ENCODE measurements around the gene TPP2. TPM values are rescaled to one million over a fixed set of nuclear protein-coding genes. Genes with fewer than 3 reads are reported as not detected.

Gene TPP2
- total RNA-seq, 1 experiment from 2014 or later, result 31.6 TPM

DNA sequence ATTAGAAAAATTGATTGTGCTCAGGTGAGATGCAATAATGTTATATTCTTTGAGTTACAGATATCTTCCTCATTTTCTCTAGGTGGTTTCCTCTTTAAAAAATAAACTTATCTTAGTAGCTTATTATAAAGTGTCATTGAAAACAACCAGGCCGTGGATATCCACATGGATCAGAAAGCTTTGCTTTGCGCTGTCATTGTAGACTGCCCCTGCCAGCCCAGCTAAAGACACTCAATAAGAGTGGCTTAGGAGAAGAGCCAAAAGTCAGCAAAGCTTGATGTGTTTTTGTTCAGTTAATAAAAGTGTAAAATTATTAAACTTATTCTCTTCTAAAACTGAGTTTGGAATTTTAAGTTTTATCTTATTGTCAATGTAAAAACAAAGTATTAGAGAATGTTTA, 34.4 kb downstream of the TPP2 start:
- H3K36me3 ChIP-seq (ENCODE audit: control insufficient read depth, insufficient read depth, low read length), result no peaks in the 10 kb centered on the region; the same call in 1 of the 2 replicates
- BruUV-seq (replicated peaks), result no TSS peak
- no peak overlapping the region for H3K4me3 ChIP-seq (ENCODE audit: low read depth in 2 of 2, low read length in 2 of 2)
- H3K4me1 ChIP-seq (ENCODE audit: control insufficient read depth, insufficient read depth, low read length), result no peaks in the 10 kb centered on the region
- H3K9me3 ChIP-seq (ENCODE audit: control insufficient read depth, insufficient read depth, low read depth, low read length), result no peaks in the 10 kb centered on the region
- no peaks in the 10 kb centered on the region for H3K27me3 ChIP-seq (ENCODE audit: control insufficient read depth, insufficient read depth, low read length)
- ChIA-PET POLR2A (no interaction called here), CTCF (no interaction called here)
- no peak for DNase-seq (ENCODE audit: low read depth, low spot score)
- intact Hi-C loops (cut with micrococcal nuclease; ENCODE audit: unreplicated experiment) (no loop called here), in situ Hi-C loops (cut with HindIII; ENCODE audit: low pct_unique_long_range_greater_than_20kb, low sequenced_read_pairs) (no loop called here)
- TF ChIP-seq, protein P1, sequence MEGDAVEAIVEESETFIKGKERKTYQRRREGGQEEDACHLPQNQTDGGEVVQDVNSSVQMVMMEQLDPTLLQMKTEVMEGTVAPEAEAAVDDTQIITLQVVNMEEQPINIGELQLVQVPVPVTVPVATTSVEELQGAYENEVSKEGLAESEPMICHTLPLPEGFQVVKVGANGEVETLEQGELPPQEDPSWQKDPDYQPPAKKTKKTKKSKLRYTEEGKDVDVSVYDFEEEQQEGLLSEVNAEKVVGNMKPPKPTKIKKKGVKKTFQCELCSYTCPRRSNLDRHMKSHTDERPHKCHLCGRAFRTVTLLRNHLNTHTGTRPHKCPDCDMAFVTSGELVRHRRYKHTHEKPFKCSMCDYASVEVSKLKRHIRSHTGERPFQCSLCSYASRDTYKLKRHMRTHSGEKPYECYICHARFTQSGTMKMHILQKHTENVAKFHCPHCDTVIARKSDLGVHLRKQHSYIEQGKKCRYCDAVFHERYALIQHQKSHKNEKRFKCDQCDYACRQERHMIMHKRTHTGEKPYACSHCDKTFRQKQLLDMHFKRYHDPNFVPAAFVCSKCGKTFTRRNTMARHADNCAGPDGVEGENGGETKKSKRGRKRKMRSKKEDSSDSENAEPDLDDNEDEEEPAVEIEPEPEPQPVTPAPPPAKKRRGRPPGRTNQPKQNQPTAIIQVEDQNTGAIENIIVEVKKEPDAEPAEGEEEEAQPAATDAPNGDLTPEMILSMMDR (IDR thresholded peaks at IDR 0.05), result no peak
- TF ChIP-seq SIN3A (IDR thresholded peaks at IDR 0.05; ENCODE audit: borderline replicate concordance, insufficient read depth, low read depth, low read length) (no peak), TCF7L2 (IDR thresholded peaks at IDR 0.05; ENCODE audit: low read depth, low read length) (no peak), POLR2AphosphoS5 (IDR thresholded peaks at IDR 0.05; ENCODE audit: low read depth, low read length) (no peak)
- TF ChIP-seq, protein P2, sequence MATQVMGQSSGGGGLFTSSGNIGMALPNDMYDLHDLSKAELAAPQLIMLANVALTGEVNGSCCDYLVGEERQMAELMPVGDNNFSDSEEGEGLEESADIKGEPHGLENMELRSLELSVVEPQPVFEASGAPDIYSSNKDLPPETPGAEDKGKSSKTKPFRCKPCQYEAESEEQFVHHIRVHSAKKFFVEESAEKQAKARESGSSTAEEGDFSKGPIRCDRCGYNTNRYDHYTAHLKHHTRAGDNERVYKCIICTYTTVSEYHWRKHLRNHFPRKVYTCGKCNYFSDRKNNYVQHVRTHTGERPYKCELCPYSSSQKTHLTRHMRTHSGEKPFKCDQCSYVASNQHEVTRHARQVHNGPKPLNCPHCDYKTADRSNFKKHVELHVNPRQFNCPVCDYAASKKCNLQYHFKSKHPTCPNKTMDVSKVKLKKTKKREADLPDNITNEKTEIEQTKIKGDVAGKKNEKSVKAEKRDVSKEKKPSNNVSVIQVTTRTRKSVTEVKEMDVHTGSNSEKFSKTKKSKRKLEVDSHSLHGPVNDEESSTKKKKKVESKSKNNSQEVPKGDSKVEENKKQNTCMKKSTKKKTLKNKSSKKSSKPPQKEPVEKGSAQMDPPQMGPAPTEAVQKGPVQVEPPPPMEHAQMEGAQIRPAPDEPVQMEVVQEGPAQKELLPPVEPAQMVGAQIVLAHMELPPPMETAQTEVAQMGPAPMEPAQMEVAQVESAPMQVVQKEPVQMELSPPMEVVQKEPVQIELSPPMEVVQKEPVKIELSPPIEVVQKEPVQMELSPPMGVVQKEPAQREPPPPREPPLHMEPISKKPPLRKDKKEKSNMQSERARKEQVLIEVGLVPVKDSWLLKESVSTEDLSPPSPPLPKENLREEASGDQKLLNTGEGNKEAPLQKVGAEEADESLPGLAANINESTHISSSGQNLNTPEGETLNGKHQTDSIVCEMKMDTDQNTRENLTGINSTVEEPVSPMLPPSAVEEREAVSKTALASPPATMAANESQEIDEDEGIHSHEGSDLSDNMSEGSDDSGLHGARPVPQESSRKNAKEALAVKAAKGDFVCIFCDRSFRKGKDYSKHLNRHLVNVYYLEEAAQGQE (IDR thresholded peaks at IDR 0.05; ENCODE audit: insufficient read depth in 1 of 2, low read depth in 2 of 2, low read length in 1 of 2), result no peak
- ATAC-seq, result no peak
- no peak overlapping the region for H3K27ac ChIP-seq (ENCODE audit: low read length)

DNA sequence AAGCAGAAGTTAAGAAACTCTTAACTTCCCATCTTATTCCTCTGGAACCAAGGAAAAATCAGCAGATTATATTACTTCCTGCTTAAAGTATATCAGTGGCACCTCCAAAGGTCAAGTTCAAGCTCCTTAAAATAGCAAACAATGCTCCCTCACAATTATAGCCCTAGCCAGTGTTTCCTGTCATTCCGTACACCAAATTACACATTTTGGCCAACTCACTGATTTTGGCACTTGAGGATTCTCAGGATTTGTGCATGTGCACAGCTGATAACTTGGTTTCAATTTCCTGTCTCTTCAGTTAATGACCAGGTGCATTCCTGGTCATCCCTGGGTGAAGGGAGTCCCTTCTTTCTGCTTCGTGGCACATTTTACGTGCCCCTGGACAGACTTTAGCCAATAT, 42.0 kb downstream of the TPP2 start:
- in situ Hi-C loops (cut with HindIII; ENCODE audit: low pct_unique_long_range_greater_than_20kb, low sequenced_read_pairs) (no loop called here), intact Hi-C loops (cut with micrococcal nuclease; ENCODE audit: unreplicated experiment) (no loop called here)
- Histone ChIP-seq H3K36me3 (ENCODE audit: control insufficient read depth, insufficient read depth, low read length) (peaks cover 4% of the 10 kb centered on the region), H3K27ac (ENCODE audit: low read length) (no peak overlapping the region), H3K4me1 (ENCODE audit: control insufficient read depth, insufficient read depth, low read length) (no peaks in the 10 kb centered on the region), H3K9me3 (ENCODE audit: control insufficient read depth, insufficient read depth, low read depth, low read length) (no peaks in the 10 kb centered on the region), H3K4me3 (ENCODE audit: low read depth in 2 of 2, low read length in 2 of 2) (no peak overlapping the region), H3K27me3 (ENCODE audit: control insufficient read depth, insufficient read depth, low read length) (no peaks in the 10 kb centered on the region)
- no peak for TF ChIP-seq SIN3A (IDR thresholded peaks at IDR 0.05; ENCODE audit: borderline replicate concordance, insufficient read depth, low read depth, low read length)
- no peak for TF ChIP-seq POLR2AphosphoS5 (IDR thresholded peaks at IDR 0.05; ENCODE audit: low read depth, low read length)
- CTCF ChIA-PET, result no interaction called here
- ATAC-seq (no peak), DNase-seq (ENCODE audit: low read depth, low spot score) (no peak)
- POLR2A ChIA-PET, result no interaction called here
- no TSS peak for BruUV-seq (replicated peaks)

DNA sequence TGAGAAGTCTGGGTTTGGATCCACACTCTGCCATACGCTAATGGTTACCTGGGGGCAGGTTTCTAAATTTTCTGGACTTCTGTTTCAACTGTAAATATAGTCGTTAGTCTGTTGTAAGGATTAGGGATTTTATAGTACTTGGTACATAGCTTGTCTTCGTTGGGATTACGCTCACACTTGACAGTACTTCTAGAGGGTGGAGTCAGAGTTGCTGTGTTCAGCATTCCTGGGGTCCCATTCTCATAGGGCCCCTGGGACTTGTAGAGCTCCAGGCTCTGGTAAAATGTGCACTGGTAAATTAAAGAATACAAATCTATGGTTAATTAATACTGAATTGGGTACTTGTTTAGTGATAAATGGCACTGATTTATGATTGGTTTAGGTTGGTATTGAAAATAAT, 45.2 kb downstream of the TPP2 start:
- no peak for ATAC-seq
- in situ Hi-C loops (cut with HindIII; ENCODE audit: low pct_unique_long_range_greater_than_20kb, low sequenced_read_pairs), result no loop called here
- Histone ChIP-seq H3K27me3 (ENCODE audit: control insufficient read depth, insufficient read depth, low read length) (no peaks in the 10 kb centered on the region), H3K9me3 (ENCODE audit: control insufficient read depth, insufficient read depth, low read depth, low read length) (no peaks in the 10 kb centered on the region), H3K36me3 (ENCODE audit: control insufficient read depth, insufficient read depth, low read length) (peaks cover 9% of the 10 kb centered on the region), H3K4me1 (ENCODE audit: control insufficient read depth, insufficient read depth, low read length) (no peaks in the 10 kb centered on the region), H3K27ac (ENCODE audit: low read length) (no peak overlapping the region), H3K4me3 (ENCODE audit: low read depth in 2 of 2, low read length in 2 of 2) (no peak overlapping the region)
- no TSS peak for BruUV-seq (replicated peaks)
- ChIA-PET CTCF (no interaction called here), POLR2A (no interaction called here)
- TF ChIP-seq, protein P1 (IDR thresholded peaks at IDR 0.05), result no peak
- TF ChIP-seq, protein P2 (IDR thresholded peaks at IDR 0.05; ENCODE audit: insufficient read depth in 1 of 2, low read depth in 2 of 2, low read length in 1 of 2), result no peak
- TF ChIP-seq POLR2AphosphoS5 (IDR thresholded peaks at IDR 0.05; ENCODE audit: low read depth, low read length), result no peak
- no peak for TF ChIP-seq TCF7L2 (IDR thresholded peaks at IDR 0.05; ENCODE audit: low read depth, low read length)
- no peak for TF ChIP-seq SIN3A (IDR thresholded peaks at IDR 0.05; ENCODE audit: borderline replicate concordance, insufficient read depth, low read depth, low read length)
- DNase-seq (ENCODE audit: low read depth, low spot score), result no peak
- intact Hi-C loops (cut with micrococcal nuclease; ENCODE audit: unreplicated experiment), result no loop called here

All from Panc1 (cell line).